ENCODE results near the gene ACOT7.

ACOT7 gene

GRCh38 chr1:6278263-6278662 is 115.3 kb downstream of the ACOT7 start:
- no peak for DNase-seq (ENCODE audit: extremely low read depth, low read depth)
- no peak for TF ChIP-seq CTCF (IDR thresholded peaks at IDR 0.05; ENCODE audit: low read depth, low read length)

- no peak for DNase-seq (ENCODE audit: extremely low read depth, low read depth)
- no peak for TF ChIP-seq CTCF (IDR thresholded peaks at IDR 0.05; ENCODE audit: low read depth, low read length)
Observed at GRCh38 chr1:6276811-6277555, 116.6 kb downstream of the ACOT7 start.

GRCh38 chr1:6275826-6276782 is 117.5 kb downstream of the ACOT7 start:
- TF ChIP-seq CTCF (IDR thresholded peaks at IDR 0.05; ENCODE audit: low read depth, low read length): no peak
- DNase-seq (ENCODE audit: extremely low read depth, low read depth): peak; percentile 50

GRCh38 chr1:6274622-6275139 is 118.9 kb downstream of the ACOT7 start:
- DNase-seq (ENCODE audit: extremely low read depth, low read depth): no peak
- TF ChIP-seq CTCF (IDR thresholded peaks at IDR 0.05; ENCODE audit: low read depth, low read length): no peak

- TF ChIP-seq CTCF (IDR thresholded peaks at IDR 0.05; ENCODE audit: low read depth, low read length): no peak
- DNase-seq (ENCODE audit: extremely low read depth, low read depth): no peak
Observed at GRCh38 chr1:6274102-6274501, 119.5 kb downstream of the ACOT7 start.

- no peak for DNase-seq (ENCODE audit: extremely low read depth, low read depth)
- no peak for TF ChIP-seq CTCF (IDR thresholded peaks at IDR 0.05; ENCODE audit: low read depth, low read length)
Observed at GRCh38 chr1:6273380-6273891, 120.1 kb downstream of the ACOT7 start.
